NCI-H2196 treated with DMSO at 0.1 percent for 48 hours (cell line): ENCODE results near the gene ATP1A1.

Source experiments
- DNase-seq: peaks from one replicate; lab custom pipeline; 2025; ENCODE audit not compliant: unreplicated experiment; lab: John Stamatoyannopoulos, UW

Gene ATP1A1

DNA sequence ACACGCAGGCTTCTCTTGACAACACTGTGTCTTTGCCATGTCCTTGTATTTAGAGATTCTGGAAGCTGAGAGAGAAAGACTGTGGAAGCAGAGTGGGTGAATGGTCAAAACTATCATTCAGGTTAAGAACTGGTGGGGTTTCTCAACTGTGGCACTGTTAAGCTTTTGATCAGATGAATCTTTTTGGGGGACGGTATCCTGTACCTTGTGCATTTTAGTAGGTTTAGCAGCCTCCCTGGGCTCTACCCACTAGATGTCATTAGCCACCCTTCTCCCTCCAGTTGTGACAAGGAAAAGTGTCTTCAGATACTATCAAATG, 39.4 kb downstream of the ATP1A1 start:
- DNase-seq = no peak

DNA sequence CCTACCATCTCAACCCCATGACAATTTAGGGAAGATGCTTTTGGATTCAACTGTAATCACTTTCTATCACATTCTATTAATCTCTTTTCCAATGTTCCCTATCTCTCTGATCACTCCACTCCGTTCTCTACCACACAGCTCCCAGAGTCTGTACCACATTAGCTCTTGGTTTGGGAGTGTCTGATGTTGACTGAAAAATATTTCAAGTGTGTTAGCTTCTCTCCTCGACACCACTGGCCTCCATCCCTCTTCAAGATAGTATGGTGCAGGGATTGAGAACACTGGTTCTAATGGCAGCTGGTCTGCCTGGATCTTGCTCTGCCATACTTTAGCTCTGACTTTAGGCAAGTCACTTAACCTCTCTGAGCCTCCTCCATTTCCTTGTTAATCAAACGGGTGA, 39.9 kb downstream of the ATP1A1 start:
- no peak for DNase-seq

DNA sequence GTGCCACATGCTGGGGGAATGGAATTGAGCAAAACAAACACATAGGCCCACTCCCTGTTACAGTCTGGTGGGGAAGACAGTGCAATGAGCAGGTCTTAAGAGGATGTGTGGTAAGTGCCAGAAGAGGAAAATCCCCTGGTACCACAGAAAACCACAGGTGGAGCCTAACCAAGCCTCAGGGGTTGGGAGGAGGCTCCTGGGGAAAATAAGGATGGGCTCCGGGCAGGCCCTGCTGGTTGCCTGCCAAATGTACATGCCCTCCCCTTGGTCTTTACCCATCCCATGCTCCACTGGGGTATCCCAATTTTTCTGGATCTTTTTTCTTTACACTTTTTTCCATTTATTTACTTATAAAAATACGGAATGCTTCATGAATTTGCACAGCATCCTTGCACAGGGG, 40.4 kb downstream of the ATP1A1 start:
- no peak for DNase-seq

DNA sequence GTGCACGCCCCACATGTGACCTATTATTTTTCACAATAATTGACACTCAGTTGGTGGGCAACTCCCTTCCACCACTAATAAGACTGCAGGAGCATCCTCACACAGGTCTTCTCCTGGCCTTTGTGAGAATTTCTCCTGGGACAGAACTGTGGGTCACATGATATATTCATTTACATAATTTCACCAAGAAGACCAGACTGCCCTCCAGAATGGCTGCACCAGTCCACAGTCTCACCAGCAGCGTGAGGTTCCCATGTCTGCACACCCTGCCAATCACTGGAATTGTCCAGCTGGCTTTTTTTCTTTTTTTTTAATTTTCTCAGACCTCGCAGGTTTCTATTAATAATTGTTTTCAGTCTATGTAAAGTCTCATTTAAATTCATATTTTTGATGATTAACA, 41.3 kb downstream of the ATP1A1 start:
- no peak for DNase-seq

DNA sequence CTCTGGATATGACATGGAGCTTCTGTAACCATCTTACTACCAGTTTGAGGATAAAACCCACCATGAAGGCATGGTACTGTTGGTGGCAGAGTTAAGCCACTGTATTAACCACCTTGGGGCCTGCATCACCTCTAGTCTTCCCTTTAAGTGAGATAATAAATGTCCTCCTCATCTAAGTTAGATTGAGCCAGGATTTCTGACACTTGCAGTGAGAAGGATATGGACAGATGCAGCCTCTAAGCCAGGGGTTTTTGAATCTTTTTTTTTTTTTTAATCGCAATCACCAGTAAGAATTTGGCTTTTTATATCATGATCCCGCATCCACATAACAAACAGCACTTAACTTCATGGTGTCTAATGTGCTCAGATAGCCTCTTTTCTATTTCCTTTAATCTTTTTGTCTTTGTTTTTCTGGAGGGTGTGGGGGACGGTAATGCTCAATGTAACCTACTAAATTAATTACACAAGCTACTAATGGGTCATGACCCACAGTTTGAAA, 42.2 kb downstream of the ATP1A1 start:
- no peak for DNase-seq

DNA sequence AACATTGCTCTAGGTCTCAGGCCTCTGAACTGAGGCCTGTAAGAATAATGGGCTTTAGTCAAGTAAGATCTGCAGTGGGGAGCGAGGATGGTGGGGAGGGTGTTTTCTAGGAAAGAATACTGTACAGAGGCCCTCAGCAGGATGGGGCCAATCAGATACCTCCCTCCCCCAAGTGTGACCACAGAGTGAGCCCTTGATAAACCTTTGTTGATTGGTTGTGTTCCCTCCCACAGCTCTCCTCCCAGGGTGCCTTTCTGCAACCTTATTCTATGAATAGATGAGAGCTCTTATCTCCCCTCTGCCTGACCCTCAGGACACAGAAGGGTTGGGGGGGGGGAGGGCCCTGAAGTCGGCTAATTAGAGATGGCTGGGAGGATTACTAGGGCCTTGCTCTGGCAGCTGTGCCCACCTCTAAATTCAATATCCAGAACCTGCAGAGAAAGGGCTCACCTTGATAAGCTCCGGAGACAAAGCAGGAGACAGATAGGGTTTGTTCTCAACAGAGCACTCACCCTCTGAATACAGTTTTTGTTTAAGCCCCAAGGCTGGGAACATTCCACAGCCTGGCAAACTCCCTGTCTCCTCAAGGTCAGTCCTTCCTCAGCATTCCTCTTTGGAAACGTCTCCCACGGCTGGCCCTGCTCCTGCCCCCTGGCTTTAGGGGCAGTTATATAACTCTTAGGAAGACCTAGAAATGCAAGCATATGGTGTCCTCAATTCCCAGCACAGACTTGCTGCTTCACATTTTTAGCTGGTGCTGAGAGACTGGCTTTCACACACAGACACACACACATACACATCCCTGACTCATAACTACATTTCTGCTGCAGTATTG, 42.9 kb downstream of the ATP1A1 start:
- no peak for DNase-seq

DNA sequence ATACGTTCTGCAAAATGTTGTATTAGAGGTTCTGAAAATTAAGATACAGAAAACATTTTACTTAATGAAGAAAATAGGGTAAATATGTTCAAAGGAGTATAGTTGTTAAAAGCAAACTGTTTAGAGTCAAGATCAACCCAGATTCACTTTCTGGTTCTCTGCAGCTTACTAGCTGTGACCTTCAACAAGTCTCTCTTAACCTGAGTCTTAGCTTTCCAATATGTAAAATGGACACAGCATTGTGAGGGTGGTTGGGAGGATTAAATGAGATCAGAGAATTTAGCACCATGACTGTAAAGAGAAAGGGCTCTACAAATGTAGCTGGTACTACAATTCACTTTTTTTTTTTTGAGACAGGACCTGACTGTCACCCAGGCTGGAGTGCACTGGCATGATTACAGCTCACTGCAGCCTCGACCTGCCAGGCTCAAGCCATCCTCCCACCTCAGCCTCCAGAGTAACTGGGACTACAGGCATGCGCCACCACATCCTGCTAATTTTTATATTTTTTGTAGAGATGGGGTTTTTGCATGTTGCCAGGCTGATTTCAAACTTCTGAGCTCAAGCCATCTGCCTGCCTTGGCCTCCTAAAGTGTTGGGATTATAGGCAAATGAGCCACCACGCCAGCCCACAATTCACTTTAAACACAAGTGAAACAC, 43.9 kb downstream of the ATP1A1 start:
- DNase-seq = no peak

DNA sequence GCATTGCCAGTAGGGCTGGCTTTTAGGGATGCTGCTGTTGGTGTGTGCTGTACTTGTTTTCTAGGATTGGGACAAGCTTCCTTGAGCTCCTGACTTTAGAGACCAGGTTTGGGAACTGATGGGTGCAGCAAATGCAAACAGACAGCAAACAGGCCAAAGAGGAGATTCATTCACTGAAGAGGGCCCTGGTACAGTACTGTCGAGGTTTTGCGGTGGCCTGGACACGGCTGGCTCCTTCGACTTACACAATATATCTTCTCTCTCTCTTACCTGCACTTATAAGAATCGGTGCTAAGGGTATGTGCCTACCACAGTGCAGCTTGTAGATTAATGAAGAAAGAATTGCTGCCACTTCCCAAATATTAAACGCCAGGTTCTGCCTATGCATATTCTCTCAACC, 44.6 kb downstream of the ATP1A1 start:
- DNase-seq = no peak

DNA sequence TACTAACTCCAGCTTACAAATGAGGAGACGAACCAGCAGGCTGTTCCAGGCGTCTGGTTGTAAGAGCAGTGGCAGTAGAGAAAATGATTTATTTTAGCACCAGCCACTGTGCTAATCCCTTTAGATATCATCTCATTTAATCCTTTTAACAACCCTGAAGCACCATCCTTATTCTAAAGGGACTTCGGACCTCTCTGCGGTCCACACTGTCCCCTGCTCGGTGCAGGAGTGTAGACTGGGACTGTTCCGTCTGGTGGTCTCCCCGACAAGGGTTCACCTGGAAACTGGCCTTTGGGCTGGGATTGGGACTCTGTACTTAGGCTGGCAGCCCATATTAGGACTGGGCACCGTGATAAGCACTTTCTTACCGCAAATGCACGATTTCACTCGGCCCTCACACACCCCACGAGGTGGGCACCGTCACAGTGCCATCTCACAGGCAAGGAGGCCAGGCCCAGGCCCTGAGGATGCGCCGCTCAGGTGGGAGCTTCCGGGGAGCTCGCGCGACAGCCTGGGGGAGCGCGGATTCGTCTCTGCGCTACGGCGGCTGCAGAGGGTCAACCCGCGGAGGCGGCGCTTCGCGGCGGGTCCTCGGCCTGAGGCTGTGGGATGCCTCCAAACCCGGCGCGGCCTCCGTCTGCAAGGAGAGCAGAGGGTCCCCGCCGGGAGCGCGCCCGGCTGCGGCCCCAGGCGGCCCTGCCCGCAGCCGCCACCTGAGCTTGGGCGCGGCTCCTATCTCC, 45.2 kb downstream of the ATP1A1 start:
- peak; percentile 41 for DNase-seq

DNA sequence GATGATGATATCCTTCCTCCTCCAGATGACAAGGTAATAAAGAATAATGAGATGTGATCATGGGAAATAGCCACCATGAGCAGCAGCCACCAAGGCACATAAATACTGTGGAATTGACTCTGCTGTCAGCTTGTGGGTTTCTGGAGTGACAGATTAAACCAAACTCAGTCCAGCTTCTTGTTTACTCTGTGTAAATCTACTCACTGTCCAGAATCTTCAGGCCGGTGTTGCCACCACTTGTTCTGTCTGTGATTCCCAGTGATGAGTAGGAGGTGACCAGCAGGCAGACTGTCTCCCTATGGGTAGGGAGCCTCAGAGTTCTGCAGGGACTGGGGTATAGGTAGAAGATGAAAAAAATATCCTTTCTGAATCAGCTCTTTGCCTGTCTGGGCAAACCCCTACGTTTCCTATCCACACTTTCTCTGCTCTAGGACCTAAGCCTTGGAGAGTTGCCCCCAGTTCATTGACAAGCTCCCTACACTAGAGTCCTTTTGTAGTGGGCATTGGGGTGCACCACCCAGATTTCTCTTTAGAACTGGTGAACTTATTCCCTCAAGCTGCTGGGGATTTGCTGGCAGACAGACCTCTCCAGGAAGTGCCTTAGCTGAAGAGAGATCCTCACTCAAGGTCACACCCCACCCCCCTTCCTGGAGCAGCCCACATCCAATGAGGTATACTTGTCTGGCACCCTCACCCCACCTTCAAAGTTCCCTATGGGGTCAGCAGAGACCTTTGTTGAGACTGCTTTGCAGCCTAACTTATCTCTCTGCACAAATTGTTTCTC, 47.6 kb downstream of the ATP1A1 start:
- DNase-seq = no peak

DNA sequence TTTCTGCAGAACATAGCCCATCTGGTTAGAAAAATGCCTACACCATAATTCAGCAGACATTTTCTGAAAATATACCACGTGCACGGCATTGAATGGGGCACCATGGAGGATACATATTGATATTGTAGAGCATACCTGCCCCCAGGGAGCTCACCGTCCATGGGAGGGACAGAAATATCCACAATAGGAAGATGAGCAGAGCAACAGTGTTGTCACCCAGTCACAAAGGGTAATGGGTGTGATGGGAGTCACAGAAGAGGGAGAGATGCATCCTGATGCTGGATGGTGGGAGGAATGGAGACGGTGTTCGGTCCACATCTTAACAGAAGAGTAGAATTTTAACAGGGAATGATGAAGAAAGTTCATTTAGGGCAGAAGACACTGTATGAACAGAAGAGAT, 51.4 kb downstream of the ATP1A1 start:
- DNase-seq = no peak

DNA sequence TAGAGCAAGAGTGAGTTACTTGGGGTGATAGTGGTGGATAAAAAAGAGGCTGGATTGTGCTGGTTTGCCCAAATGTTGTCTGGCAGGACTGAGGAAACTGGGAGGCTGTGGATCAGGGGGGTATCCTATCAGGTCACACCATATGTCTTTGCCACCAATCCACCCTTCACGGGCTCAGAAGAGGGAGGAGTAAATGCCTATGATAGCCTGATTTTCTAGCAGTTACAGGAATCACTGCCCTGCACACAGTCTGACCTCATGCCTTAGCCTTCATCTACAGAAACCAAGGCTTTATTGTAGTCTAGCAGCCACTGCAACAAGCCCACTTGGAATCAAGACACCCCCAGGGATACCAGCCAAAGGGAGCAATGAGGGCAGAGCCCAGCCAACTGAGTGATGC, 51.8 kb downstream of the ATP1A1 start:
- DNase-seq = no peak

DNA sequence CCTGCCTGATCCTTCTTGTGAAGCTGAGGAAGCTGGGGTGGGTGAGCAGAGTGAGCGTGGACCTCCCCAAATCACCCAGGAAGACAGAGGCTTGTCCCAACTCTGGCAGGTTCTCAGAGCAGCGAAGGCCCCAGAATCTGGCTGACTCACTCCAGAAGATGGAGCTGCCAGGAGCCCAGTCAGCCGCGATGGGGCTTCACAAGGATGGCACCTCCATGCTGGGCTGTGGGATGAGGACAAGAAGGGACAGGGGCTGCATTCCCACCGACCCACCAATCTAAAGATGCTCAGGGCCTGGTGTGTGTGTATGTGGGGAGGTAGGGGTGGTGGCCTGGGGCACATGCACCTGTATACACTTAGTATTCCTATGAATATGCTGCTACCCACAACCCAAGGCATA, 52.9 kb downstream of the ATP1A1 start:
- DNase-seq = no peak

DNA sequence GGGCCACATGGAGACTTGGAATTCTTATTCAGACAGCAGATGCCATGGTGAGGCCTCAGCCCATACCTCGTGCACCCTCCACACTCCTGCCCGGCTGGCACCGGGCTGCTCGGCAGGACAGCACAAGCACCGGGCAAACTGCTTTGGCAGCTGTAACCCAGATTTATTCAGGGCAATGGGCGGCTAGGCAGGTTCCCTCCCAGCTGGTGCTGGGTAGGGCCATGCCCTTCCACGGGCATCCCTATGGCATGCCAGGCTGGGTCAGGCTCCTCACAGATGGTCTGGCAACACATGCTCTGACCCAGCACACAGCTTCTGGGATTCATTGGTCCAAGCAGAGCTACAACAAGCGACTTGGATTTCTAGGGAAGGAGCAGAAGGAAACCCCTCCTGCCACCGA, 53.4 kb downstream of the ATP1A1 start:
- no peak for DNase-seq

DNA sequence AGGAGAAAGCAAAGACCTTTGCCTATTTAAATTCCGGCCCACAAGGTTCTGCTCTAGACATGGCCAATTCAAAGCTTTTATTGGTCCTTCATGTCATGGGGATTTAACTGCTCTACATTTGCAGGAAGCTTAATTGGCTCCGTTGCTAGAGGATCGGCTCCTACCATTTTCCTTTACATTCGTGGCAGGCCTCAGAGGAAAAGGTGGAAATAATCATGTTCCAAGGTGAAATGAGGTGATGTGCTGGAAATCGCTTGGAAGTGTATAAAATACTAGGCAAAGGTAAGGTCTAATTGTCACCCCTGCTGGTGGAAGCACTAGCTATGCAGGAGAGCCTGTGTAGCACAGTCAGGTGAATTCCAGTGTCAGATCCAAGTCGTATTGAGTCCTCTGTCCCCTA, 55.5 kb downstream of the ATP1A1 start:
- no peak for DNase-seq

DNA sequence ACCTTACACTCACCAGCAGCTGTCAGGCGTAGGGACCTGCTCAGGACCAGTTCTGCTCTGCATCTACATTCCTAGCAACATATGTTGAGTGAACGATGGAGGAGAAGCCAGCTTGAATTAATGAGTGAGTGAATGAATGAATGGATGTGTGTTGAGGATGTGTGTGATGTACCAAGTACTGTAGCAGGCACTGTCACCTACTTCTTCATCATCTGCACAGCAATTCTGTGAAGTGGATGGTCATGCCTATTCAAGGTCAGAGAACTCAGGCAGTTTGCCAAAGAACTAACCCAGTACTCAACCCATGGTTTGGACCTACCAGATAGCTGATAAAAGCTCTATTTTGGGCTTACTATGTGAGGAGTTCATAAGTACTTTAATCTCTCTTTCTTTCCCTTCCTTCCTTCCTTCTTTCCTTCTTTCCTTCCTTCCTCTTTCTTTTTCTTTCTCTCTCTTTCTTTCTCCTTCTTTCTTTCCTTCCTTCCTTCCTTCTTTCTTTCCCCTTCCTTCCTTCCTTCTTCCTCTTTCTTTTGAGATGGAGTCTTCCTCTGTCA, 56.9 kb downstream of the ATP1A1 start:
- no peak for DNase-seq

DNA sequence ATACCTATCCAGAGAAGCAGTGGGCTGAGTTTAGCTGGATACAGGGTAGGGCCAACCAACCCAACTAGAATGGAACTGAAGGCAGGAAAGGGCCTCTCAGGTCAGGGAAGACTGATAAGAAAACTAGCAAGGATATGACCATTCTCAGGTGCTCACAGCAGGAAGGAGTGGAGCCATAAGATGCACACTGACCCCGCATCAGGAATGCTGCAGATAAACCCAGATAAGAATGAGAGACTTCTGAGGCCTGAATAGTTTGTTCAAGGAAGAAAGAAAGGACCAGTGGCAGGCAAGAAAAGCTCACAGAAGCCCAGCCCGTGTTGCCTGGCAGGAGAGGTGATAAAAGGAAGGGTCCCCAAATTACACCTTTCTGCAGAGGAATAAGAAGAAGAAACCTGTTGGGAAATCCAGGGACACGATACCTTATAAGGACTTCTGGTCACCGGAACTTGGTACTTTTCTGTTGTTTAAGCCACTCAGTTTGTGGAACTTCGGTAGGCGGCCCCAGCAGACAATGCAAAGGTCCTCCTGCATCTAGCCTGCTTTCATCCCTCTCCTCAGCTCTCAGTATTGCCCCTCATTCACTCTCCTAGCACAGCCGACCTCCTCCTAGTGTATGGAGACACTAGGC, 58.9 kb downstream of the ATP1A1 start:
- no peak for DNase-seq

DNA sequence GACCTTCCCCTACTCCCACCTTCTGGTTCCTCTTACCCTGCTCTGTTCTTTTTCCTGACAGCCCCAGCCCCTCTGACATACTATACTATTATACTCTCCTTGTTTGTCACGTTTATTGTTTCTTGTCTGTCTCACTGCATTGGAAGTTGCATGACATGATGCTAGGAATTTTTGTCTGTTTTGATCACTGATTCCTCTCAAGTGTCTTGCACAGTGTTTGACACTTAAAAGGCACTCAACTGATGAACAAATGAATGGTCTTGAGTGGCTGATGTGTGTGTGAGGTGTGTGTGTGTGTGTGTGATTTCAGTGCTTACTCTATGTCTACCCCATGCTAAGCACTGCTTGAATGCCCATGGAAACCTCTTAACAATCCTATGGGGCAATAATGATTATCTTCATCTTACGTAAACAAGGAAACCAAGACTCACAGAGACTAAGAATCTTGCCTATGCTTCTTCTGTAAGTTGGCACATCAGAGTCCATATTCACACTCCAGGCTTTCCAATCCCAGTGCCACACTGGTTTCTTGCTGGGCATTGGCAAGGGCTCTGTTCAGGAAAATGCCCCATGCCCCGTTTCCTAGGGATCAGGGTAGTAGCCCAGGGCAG, 59.7 kb downstream of the ATP1A1 start:
- peak; percentile 48 for DNase-seq

DNA sequence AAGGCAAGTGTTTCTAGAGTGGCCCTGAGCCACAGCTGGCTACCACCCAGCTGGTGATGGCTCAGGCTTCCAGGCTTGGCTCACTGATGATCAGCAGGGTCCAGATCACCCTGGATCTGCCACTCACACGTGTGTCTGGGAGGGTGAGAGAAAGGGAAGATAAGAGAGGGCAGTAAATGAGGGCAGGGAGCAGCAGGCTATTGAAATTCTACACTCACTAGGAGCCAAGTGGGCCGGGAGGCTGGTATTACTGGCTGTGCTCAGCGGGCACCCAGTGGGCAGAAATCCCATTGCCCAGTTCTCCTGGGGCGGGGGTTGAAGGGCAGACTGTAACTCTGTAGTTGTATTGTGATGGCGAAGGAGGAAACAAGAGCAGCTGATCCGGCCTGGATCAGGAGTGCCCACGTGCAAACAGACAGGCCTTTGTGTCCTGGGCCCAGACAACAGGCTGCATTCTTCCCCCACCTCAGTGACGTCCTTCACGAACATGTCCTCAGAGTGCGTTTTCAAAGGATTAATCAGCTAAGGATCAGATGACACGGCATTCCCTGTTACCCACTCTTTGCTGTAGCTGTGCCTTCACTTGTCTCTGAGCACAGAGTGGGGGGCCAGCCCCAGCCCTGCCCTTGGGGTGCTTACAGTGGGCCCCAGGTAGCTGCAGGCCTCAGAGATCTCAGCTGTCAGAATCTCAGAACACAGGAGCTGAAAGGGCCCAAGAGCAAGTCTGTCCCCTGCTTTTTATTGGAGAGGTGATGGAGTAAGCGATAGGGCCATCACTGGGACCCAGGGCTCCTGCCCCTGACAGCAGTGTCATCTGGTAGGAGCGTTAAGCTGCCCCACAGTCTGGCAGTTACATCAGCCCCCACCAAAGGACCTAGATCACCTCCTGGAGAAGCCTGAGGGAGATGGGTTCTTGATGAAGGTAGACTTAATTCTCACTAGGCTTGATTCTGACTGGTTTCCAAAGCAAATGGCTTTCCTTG, 60.5 kb downstream of the ATP1A1 start:
- DNase-seq = peak; percentile 97
